Epithelial cell of alveolus of lung (primary cell): ENCODE measurements around the gene KDM4C. TPM values are rescaled to one million over a fixed set of nuclear protein-coding genes. Genes with fewer than 3 reads are reported as not detected.

Source experiments
- total RNA-seq: library from RNA; depleted of rRNA; stranded (reverse); fragments of >200 nt; gene quantifications from 2 replicates; pipeline ENCODE4 v1.2.1, GENCODE V29; 2015

Gene KDM4C
- total RNA-seq = 9.1 and 16.4 TPM in 2 replicates

DNA sequence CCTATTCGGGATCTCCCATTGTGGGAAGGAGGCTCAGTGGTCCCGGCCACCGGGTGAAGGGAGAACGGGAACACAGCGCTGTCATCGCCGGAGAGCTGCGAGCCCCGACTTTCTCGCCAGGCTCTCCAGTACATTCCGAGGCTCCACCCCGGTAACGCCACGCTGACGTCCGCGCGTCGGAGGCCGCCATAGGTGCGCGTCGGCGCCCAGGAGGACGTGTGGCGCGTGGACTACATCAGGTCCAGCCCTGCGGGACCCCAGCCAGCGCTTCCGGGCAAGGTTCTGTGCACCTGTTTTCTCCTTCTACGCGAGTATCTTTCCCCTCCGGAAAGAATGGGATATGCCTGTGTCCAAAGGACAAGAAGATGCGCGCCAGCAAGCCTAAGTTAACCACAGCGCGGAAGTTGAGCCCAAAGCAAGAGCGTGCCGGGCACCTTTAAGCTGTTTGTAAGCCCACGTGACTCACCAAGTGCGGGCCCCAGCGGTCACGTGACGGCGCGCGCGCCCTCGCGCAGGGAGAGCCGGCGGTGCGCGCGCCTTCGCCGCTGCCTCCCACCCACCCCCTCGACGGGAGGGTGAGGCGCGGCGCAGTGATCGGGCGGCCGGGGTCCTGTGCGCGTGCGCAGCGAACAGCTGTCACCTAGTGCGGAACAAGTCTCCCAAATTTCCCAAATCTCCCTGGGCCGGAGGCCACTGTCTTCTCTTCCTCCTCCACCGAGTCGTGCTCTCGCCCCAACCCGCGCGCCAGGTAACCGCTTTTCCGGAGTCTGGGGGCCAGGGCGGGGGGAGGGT, at the start of gene KDM4C:
Gene KDM4C, plus strand, starts transcription at position 518 of the 792 bp plus-strand sequence. CDS start 35,016 bp downstream, outside the sequence.

Other genes with a start within 250 kb of the KDM4C start
- 0.13 and 2.2 TPM in 2 replicates for gene GLDC, start 112.2 kb upstream of the KDM4C start, total RNA-seq